Subcutaneous abdominal adipose tissue (tissue), 5 donors: ENCODE data around the gene FCHSD2.
"Not testable (repeated sequence)": the region's sequence is repeated elsewhere in the genome, so short reads cannot be mapped to it uniquely, and the experiment has no call there.

Experiments
- H3K27ac ChIP-seq: one replicate; pipeline ENCODE4 v1.7.0; 2013; ENCODE audit warnings: low read depth, mild to moderate bottlenecking, inconsistent platforms, low read length, moderate library complexity
- H3K27me3 ChIP-seq, 5 donors: one replicate each; pipeline ENCODE4 v1.7.0; 2013; ENCODE audit warnings: low read length in 5 of 5, inconsistent platforms in 1 of 5; ENCODE audit not compliant: control insufficient read depth in 5 of 5, insufficient read depth in 4 of 5
- H3K36me3 ChIP-seq, 5 donors: one replicate each; pipeline ENCODE4 v1.7.0; 2013; ENCODE audit warnings: low read length in 5 of 5; ENCODE audit not compliant: control insufficient read depth in 5 of 5, insufficient read depth in 5 of 5
- H3K4me1 ChIP-seq, 5 donors: one replicate each; pipeline ENCODE4 v1.7.0; 2013; ENCODE audit warnings: low read length in 5 of 5, mild to moderate bottlenecking in 3 of 5, moderate library complexity in 1 of 5; ENCODE audit not compliant: control insufficient read depth in 5 of 5, insufficient read depth in 5 of 5
- H3K4me3 ChIP-seq, 5 donors: one replicate each; pipeline ENCODE4 v1.7.0; 2013; ENCODE audit warnings: low read length in 5 of 5, low read depth in 1 of 5
- H3K9ac ChIP-seq, 5 donors: one replicate each; pipeline ENCODE4 v1.7.0; 2013; ENCODE audit warnings: low read length in 5 of 5, mild to moderate bottlenecking in 4 of 5, moderate library complexity in 3 of 5
- H3K9me3 ChIP-seq, 5 donors: one replicate each; pipeline ENCODE4 v1.7.0; 2013; ENCODE audit warnings: low read length in 5 of 5; ENCODE audit not compliant: control insufficient read depth in 5 of 5
- donor health status: healthy.
- donor health status: healthy.
- donor health status: healthy.
- donor health status: healthy.
- donor health status: healthy.

Gene FCHSD2

DNA sequence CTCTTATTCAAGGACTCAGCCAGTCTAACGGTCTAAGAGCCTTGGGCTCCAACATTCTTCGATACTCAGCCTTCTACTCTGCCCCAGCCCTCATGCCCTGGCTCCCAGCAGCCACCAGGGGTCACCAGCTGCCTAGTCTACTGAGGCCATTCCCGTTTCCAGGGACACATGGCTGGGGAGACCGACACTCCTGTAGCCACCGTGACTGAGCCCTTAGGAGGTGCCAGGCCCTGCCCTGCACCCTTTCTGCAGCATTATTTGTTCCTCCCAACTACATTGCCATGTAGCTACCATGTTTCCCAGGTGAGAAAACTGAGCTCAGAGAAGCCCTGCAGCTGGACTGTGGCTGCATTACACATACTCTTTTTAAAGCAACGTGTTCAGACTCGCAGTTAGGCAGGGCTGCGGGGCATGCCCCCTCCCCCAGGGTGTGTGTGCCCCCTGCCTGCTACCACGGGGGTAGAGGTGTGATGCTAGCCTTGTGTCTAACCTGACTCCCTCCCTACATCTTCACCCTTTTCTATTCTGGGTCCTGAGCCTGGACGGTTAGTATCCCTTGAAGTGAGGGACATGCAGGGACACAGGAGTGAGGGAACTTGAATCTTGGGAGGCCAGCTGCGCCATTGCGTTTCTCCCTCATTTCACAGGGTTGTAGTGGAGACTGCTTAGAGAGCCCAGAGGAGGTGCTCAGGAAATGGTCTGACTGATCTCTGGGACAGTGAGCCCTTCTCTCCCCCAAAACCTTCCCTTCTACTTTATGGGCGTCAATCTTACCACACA is 310.4 kb downstream of the FCHSD2 start:
- Histone ChIP-seq H3K27me3 (no peaks in the 10 kb centered on the region), H3K27ac (no peak overlapping the region), H3K4me1 (peaks cover 19 to 76% (median 35%) of the 10 kb centered on the region in 5 donors), H3K9me3 (no peaks in the 10 kb centered on the region), H3K36me3 (peaks cover 0 to 25% (median 3%) of the 10 kb centered on the region in 5 donors), H3K4me3 (no peak overlapping the region), H3K9ac (peak overlapping the region in 2 of 5 donors; percentile 11 to 48)

DNA sequence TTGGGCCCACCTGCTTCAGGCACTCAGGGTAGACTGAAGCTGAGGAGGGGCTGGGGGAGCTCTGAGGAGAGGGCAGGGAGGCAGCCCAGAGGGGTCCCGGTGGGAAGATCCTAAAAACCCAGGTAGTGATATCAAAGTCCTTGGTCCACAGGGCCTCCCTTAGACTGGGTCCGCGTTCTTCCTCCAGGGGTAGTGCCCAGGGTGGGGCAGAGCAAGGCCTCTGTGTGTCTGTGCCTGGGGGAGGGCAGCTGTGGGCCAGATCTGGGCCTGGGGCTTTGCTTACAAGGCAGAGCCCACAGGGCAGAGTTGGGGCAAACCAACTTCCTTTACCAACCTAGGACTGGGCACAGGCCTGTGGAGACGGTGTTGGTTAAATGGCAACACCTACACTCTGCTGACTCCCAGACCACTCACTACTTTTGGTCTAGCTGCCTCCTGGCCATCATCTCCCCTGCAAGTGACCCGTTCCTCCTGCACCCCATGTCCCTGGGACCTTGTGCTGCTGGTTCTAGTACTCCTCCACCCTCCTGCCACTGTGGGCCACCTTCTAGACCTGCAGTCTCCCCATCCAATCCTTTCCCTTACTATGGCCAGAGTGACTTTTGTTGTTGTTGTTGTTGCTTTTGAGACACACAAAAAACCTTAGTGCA is 312.1 kb downstream of the FCHSD2 start:
- Histone ChIP-seq H3K9me3 (no peaks in the 10 kb centered on the region), H3K4me1 (peaks cover 16 to 59% (median 29%) of the 10 kb centered on the region in 5 donors), H3K36me3 (peaks cover 0 to 32% (median 3%) of the 10 kb centered on the region in 5 donors), H3K27me3 (no peaks in the 10 kb centered on the region), H3K4me3 (no peak overlapping the region), H3K9ac (no peak overlapping the region), H3K27ac (no peak overlapping the region)

DNA sequence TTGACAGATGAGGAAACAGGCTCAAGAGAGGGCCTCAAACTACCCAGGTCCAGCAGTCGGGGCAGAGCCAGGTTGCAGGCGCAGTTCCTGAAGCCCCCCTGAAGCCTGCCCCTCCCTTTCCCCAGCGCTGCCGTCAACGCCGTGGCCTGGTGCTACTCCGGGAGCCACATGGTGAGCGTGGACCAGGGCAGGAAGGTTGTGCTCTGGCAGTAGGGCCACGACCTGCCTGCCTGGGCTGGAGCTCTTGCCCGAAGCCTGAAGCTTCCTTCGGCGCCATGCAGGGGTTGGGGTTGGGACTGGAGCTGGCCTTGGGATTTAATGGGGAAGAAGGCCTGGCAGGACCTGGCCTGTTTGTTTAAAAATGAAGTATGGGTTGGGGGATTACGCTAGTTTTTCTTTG is 312.9 kb downstream of the FCHSD2 start:
- H3K4me3 ChIP-seq = no peak overlapping the region
- peaks cover 13 to 50% (median 26%) of the 10 kb centered on the region in 5 donors for H3K4me1 ChIP-seq
- no peaks in the 10 kb centered on the region for H3K9me3 ChIP-seq
- no peaks in the 10 kb centered on the region for H3K27me3 ChIP-seq
- H3K27ac ChIP-seq = no peak overlapping the region
- H3K9ac ChIP-seq = no peak overlapping the region
- H3K36me3 ChIP-seq = peaks cover 0 to 33% (median 3%) of the 10 kb centered on the region in 5 donors

DNA sequence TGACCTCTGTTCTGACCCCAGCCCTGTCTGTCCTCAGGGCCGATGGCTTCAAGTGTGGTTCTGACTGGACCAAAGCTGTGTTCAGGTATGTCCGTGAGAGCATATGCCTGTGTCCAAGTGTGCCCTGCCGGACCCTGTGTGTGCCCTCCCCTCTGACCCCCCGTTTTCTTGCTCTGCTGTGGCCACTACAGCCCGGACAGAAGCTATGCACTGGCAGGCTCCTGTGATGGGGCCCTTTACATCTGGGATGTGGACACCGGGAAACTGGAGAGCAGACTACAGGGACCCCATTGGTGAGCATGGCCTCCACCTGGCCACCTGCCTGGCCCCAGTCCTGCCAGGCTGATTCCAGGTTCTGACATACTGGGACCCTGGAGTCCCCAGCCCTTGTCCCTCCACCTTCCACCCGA is 313.4 kb downstream of the FCHSD2 start:
- H3K27ac ChIP-seq = peak overlapping the region; percentile 65
- H3K36me3 ChIP-seq = peaks cover 0 to 33% (median 3%) of the 10 kb centered on the region in 5 donors

DNA sequence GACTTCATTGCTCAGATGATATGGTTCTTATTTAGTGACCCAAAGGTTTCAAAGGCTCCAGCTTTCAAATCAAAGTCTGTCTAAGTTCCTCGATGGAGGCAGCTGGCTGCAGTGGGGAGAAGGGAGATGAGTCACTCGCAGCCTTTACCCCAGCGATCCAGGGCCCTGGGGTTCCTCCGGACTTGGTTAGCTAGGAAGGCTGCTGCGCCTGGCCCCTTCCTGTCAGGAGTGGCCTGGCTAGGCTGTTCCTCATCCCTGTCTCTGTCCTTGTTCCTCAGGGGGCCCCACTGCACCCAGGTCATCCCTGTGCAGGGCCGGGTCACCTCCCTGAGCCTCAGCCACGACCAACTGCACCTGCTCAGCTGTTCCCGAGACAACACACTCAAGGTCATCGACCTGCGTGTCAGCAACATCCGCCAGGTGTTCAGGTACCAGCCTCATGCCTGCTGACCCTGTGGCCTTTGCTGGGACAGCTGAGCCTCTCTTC is 314.0 kb downstream of the FCHSD2 start:
- H3K36me3 ChIP-seq = peaks cover 0 to 36% (median 3%) of the 10 kb centered on the region in 5 donors
- H3K9ac ChIP-seq = peak overlapping the region in 2 of 5 donors; percentile 48 to 60
- H3K4me1 ChIP-seq = peaks cover 7 to 40% (median 21%) of the 10 kb centered on the region in 5 donors
- H3K27ac ChIP-seq = peak overlapping the region; percentile 65
- H3K9me3 ChIP-seq = no peaks in the 10 kb centered on the region
- H3K27me3 ChIP-seq = no peaks in the 10 kb centered on the region
- H3K4me3 ChIP-seq = peak overlapping the region in 1 of 5 donors; percentile 30

More for the DNA sequence above, 313.4 kb downstream of the FCHSD2 start:
- H3K27me3 ChIP-seq = no peaks in the 10 kb centered on the region
- H3K9me3 ChIP-seq = no peaks in the 10 kb centered on the region
- no peak overlapping the region for H3K4me3 ChIP-seq
- H3K9ac ChIP-seq = peak overlapping the region in 1 of 5 donors; percentile 60
- H3K4me1 ChIP-seq = peaks cover 10 to 46% (median 21%) of the 10 kb centered on the region in 5 donors

GRCh38 chr11:72827656-72828055 is 314.5 kb downstream of the FCHSD2 start:
- not testable (repeated sequence) for H3K9me3 ChIP-seq, H3K27me3 ChIP-seq, H3K9ac ChIP-seq
- H3K4me1 ChIP-seq = peaks cover 7 to 35% (median 21%) of the 10 kb centered on the region in 5 donors
- peaks cover 0 to 37% (median 3%) of the 10 kb centered on the region in 5 donors for H3K36me3 ChIP-seq
- H3K27ac ChIP-seq = peak overlapping the region; percentile 65
- peak overlapping the region in 1 of 5 donors; percentile 30 for H3K4me3 ChIP-seq

DNA sequence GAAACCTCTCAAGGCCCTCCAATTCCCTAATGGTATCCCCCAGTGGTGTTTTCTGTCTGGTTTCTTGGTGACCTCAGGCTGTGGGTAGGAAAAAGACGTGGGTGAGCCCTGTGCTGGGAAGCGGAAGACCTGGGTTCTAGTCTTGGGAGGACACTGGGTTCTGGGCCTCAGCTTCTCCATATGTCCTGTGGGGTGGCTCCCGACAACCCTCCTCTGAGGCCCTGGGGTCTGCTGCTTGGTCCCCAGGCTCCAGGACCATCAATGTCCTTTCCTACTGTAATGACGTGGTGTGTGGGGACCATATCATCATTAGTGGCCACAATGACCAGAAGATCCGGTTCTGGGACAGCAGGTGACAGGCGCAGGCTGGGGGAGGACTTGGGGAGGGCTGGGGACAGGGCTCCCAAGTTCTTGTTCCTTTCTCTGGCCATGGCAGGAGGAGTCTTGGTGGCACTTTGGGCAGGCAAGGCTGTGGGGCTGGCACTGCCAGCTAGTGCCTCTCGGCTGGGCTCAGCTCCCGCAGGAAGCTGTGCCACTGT is 315.1 kb downstream of the FCHSD2 start:
- H3K36me3 ChIP-seq = peaks cover 0 to 37% (median 3%) of the 10 kb centered on the region in 5 donors
- no peak overlapping the region for H3K4me3 ChIP-seq

GRCh38 chr11:72826191-72826941 is 315.8 kb downstream of the FCHSD2 start:
- no peak overlapping the region for H3K9ac ChIP-seq
- H3K27me3 ChIP-seq = no peaks in the 10 kb centered on the region
- no peaks in the 10 kb centered on the region for H3K9me3 ChIP-seq
- peak overlapping the region; percentile 65 for H3K27ac ChIP-seq
- H3K4me1 ChIP-seq = peaks cover 5 to 34% (median 23%) of the 10 kb centered on the region in 5 donors
- no peak overlapping the region for H3K4me3 ChIP-seq
- H3K36me3 ChIP-seq = peaks cover 0 to 37% (median 3%) of the 10 kb centered on the region in 5 donors

More for the DNA sequence above, 315.1 kb downstream of the FCHSD2 start:
- Histone ChIP-seq H3K27ac (peak overlapping the region; percentile 65), H3K27me3 (no peaks in the 10 kb centered on the region), H3K9ac (no peak overlapping the region), H3K4me1 (peaks cover 7 to 34% (median 24%) of the 10 kb centered on the region in 5 donors), H3K9me3 (no peaks in the 10 kb centered on the region)

DNA sequence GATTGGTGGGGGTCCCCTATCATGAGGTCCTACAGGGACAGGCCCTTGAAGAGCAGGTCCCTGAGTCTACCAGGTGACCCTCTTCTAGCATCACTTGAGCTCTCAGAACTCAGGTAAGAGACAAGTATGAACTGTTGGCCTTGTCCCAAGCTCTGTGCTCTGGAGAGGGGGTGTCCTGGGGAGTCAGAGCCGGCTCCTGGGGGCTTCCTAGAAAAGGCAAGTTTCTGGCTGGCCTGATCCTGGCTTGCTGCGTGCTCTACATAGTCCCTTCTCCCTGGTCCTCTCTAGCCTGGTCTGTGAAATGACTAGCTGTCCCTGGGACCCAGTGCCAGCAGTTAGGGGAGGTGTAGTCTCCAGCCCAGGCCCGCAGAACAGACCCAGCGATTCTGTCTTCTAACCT is 316.5 kb downstream of the FCHSD2 start:
- H3K9ac ChIP-seq = no peak overlapping the region
- no peak overlapping the region for H3K4me3 ChIP-seq
- no peaks in the 10 kb centered on the region for H3K27me3 ChIP-seq
- peaks cover 0 to 41% (median 2%) of the 10 kb centered on the region in 5 donors for H3K36me3 ChIP-seq
- H3K9me3 ChIP-seq = no peaks in the 10 kb centered on the region
- peaks cover 5 to 36% (median 26%) of the 10 kb centered on the region in 5 donors for H3K4me1 ChIP-seq
- H3K27ac ChIP-seq = no peak overlapping the region
